ENCODE data around the gene ADAMTS17.

DNA sequence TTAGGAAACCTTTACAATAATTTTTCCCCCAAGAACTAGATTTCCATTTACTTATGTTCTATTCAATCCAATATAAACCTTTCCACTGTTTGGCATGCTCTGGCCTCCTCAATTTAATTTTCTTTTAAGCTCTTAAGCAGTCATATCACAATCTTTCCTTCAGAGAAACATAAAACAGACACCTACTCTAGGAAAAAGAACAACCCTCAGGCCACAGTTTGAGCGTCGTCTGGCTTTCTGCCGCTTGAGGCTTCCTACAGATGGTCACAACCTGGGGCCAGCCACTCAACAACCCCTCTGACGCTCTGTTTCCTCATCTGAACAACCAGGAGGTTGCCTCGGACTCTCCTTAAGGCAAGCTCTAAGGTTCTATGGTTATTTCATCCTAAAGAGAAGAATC is 143.3 kb downstream of the ADAMTS17 start:
- no peak for TF ChIP-seq EGR1 (IDR thresholded peaks at IDR 0.05; ENCODE audit: low read depth)
- TF ChIP-seq POLR2A (IDR thresholded peaks at IDR 0.05; ENCODE audit: borderline replicate concordance, extremely low read depth, insufficient read depth, insufficient read length), result no peak
- TF ChIP-seq EZH2phosphoT487 (IDR thresholded peaks at IDR 0.05; ENCODE audit: borderline replicate concordance), result no peak
- no peak for TF ChIP-seq ELF1 (IDR thresholded peaks at IDR 0.05; ENCODE audit: borderline replicate concordance, low read depth)
- TF ChIP-seq RAD21 (IDR thresholded peaks at IDR 0.05; ENCODE audit: low read depth), result no peak
- TF ChIP-seq, protein P1, sequence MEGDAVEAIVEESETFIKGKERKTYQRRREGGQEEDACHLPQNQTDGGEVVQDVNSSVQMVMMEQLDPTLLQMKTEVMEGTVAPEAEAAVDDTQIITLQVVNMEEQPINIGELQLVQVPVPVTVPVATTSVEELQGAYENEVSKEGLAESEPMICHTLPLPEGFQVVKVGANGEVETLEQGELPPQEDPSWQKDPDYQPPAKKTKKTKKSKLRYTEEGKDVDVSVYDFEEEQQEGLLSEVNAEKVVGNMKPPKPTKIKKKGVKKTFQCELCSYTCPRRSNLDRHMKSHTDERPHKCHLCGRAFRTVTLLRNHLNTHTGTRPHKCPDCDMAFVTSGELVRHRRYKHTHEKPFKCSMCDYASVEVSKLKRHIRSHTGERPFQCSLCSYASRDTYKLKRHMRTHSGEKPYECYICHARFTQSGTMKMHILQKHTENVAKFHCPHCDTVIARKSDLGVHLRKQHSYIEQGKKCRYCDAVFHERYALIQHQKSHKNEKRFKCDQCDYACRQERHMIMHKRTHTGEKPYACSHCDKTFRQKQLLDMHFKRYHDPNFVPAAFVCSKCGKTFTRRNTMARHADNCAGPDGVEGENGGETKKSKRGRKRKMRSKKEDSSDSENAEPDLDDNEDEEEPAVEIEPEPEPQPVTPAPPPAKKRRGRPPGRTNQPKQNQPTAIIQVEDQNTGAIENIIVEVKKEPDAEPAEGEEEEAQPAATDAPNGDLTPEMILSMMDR (IDR thresholded peaks at IDR 0.05 in 2 of 3, conservative IDR thresholded peaks at IDR 0.05 in 1 of 3; ENCODE audit: borderline replicate concordance in 1 of 3, insufficient read depth in 1 of 3, low read depth in 2 of 3, low read length in 2 of 3), result no peak
- no peak for TF ChIP-seq YY1 (IDR thresholded peaks at IDR 0.05; ENCODE audit: extremely low read depth, insufficient replicate concordance, low read depth, low read length)
- TF ChIP-seq, protein P2, sequence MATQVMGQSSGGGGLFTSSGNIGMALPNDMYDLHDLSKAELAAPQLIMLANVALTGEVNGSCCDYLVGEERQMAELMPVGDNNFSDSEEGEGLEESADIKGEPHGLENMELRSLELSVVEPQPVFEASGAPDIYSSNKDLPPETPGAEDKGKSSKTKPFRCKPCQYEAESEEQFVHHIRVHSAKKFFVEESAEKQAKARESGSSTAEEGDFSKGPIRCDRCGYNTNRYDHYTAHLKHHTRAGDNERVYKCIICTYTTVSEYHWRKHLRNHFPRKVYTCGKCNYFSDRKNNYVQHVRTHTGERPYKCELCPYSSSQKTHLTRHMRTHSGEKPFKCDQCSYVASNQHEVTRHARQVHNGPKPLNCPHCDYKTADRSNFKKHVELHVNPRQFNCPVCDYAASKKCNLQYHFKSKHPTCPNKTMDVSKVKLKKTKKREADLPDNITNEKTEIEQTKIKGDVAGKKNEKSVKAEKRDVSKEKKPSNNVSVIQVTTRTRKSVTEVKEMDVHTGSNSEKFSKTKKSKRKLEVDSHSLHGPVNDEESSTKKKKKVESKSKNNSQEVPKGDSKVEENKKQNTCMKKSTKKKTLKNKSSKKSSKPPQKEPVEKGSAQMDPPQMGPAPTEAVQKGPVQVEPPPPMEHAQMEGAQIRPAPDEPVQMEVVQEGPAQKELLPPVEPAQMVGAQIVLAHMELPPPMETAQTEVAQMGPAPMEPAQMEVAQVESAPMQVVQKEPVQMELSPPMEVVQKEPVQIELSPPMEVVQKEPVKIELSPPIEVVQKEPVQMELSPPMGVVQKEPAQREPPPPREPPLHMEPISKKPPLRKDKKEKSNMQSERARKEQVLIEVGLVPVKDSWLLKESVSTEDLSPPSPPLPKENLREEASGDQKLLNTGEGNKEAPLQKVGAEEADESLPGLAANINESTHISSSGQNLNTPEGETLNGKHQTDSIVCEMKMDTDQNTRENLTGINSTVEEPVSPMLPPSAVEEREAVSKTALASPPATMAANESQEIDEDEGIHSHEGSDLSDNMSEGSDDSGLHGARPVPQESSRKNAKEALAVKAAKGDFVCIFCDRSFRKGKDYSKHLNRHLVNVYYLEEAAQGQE (IDR thresholded peaks at IDR 0.05; ENCODE audit: low read depth), result no peak
- TF ChIP-seq ZFX (IDR thresholded peaks at IDR 0.05), result no peak
- TF ChIP-seq, protein P3, sequence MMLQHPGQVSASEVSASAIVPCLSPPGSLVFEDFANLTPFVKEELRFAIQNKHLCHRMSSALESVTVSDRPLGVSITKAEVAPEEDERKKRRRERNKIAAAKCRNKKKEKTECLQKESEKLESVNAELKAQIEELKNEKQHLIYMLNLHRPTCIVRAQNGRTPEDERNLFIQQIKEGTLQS (IDR thresholded peaks at IDR 0.05), result no peak
- no peak for TF ChIP-seq CEBPB (IDR thresholded peaks at IDR 0.05; ENCODE audit: low read depth)

Data from HCT116 (cell line).